HEK293T (cell line): ENCODE results near the gene TBC1D22A.

Experiments used
- BHLHE40 ChIP-seq: fragments of 450-650 bp; IDR thresholded peaks from 2 replicates; pipeline ENCODE4 v1.6.1; 2016; ENCODE audit warnings: mild to moderate bottlenecking, moderate library complexity, borderline replicate concordance
- CTBP1 ChIP-seq: fragments of 450-650 bp; IDR thresholded peaks from 2 replicates; pipeline ENCODE4 v1.6.1; 2016; ENCODE audit warnings: borderline replicate concordance
- ELF4 ChIP-seq: fragments of 450-650 bp; IDR thresholded peaks from 2 replicates; pipeline ENCODE4 v1.6.1; 2017; ENCODE audit warnings: antibody characterized with exemption
- FOXA1 ChIP-seq: fragments of 450-650 bp; IDR thresholded peaks from 2 replicates; pipeline ENCODE4 v1.6.1; 2016; ENCODE audit warnings: mild to moderate bottlenecking
- FOXM1 ChIP-seq: fragments of 450-650 bp; IDR thresholded peaks from 2 replicates; pipeline ENCODE4 v1.6.1; 2017; ENCODE audit warnings: mild to moderate bottlenecking, borderline replicate concordance
- HDGF ChIP-seq: fragments of 450-650 bp; IDR thresholded peaks from 2 replicates; pipeline ENCODE4 v1.6.1; 2017; ENCODE audit warnings: antibody characterized with exemption, borderline replicate concordance
- L3MBTL2 ChIP-seq: fragments of 450-650 bp; conservative IDR thresholded peaks from 2 replicates; pipeline ENCODE4 v1.6.1; 2016; ENCODE audit warnings: mild to moderate bottlenecking
- LEF1 ChIP-seq: fragments of 450-650 bp; IDR thresholded peaks from 2 replicates; pipeline ENCODE4 v1.6.1; 2017; ENCODE audit warnings: mild to moderate bottlenecking, borderline replicate concordance
- NFRKB ChIP-seq: fragments of 450-650 bp; IDR thresholded peaks from 2 replicates; pipeline ENCODE4 v1.6.1; 2016; ENCODE audit warnings: mild to moderate bottlenecking, moderate library complexity
- PKNOX1 ChIP-seq: fragments of 450-650 bp; IDR thresholded peaks from 2 replicates; pipeline ENCODE4 v1.6.1; 2016
- SP1 ChIP-seq: fragments of 450-650 bp; IDR thresholded peaks from 2 replicates; pipeline ENCODE4 v1.6.1; 2017
- SUZ12 ChIP-seq: fragments of 450-650 bp; IDR thresholded peaks from 2 replicates; pipeline ENCODE4 v1.6.1; 2016; ENCODE audit warnings: mild to moderate bottlenecking
- TARDBP ChIP-seq: fragments of 450-650 bp; IDR thresholded peaks from 2 replicates; pipeline ENCODE4 v1.6.1; 2016
- ZNF384 ChIP-seq: fragments of 450-650 bp; IDR thresholded peaks from 2 replicates; pipeline ENCODE4 v1.6.1; 2016

- TF ChIP-seq SUZ12 (no peak), LEF1 (no peak), ZNF384 (no peak), PKNOX1 (no peak), ELF4 (no peak), NFRKB (no peak), HDGF (no peak), SP1 (no peak), L3MBTL2 (no peak), FOXM1 (no peak), CTBP1 (no peak), TARDBP (no peak), BHLHE40 (no peak), FOXA1 (no peak)
Measured at GRCh38 chr22:46895753-46896152, 133.3 kb downstream of the TBC1D22A start.
